ENCODE data around the gene THAP11.
A peak's percentile ranks its signal among the peaks of the same experiment; 100 is the strongest.

The THAP11 gene

GRCh38 chr16:67878846-67879245 lies 36.7 kb downstream of the THAP11 start:
- H3K36me3 Mint-ChIP-seq = peaks cover 24% of the 10 kb centered on the region
- no peak overlapping the region for H3K27ac Mint-ChIP-seq
- no peak overlapping the region for H3K4me3 Mint-ChIP-seq
- DNase-seq (ENCODE audit: low spot score in 2 of 2) (no peak), ATAC-seq (ENCODE audit: low read depth) (no peak)
- peaks cover 17% of the 10 kb centered on the region for H3K4me1 Mint-ChIP-seq
- no peaks in the 10 kb centered on the region for H3K27me3 Mint-ChIP-seq
- H3K9me3 Mint-ChIP-seq = no peaks in the 10 kb centered on the region

GRCh38 chr16:67879462-67879861 lies 37.3 kb downstream of the THAP11 start:
- H3K9me3 Mint-ChIP-seq = no peaks in the 10 kb centered on the region
- no peak overlapping the region for H3K27ac Mint-ChIP-seq
- DNase-seq (ENCODE audit: low spot score in 2 of 2) (no peak), ATAC-seq (ENCODE audit: low read depth) (no peak)
- peaks cover 13% of the 10 kb centered on the region for H3K4me1 Mint-ChIP-seq
- H3K27me3 Mint-ChIP-seq = no peaks in the 10 kb centered on the region
- peaks cover 26% of the 10 kb centered on the region for H3K36me3 Mint-ChIP-seq
- H3K4me3 Mint-ChIP-seq = no peak overlapping the region

- Mint-ChIP-seq H3K4me1 (peaks cover 10% of the 10 kb centered on the region), H3K36me3 (peaks cover 27% of the 10 kb centered on the region), H3K27me3 (no peaks in the 10 kb centered on the region), H3K4me3 (no peak overlapping the region), H3K27ac (no peak overlapping the region), H3K9me3 (no peaks in the 10 kb centered on the region)
- ATAC-seq (ENCODE audit: low read depth) (no peak), DNase-seq (ENCODE audit: low spot score in 2 of 2) (no peak)
Observed at GRCh38 chr16:67879936-67880335, 37.8 kb downstream of the THAP11 start.

GRCh38 chr16:67880584-67880983 lies 38.5 kb downstream of the THAP11 start:
- Mint-ChIP-seq H3K27me3 (no peaks in the 10 kb centered on the region), H3K27ac (no peak overlapping the region), H3K9me3 (no peaks in the 10 kb centered on the region), H3K4me3 (no peak overlapping the region), H3K36me3 (peaks cover 27% of the 10 kb centered on the region), H3K4me1 (peaks cover 4% of the 10 kb centered on the region)
- ATAC-seq (ENCODE audit: low read depth) (no peak), DNase-seq (ENCODE audit: low spot score in 2 of 2) (no peak)

GRCh38 chr16:67881621-67882161 lies 39.6 kb downstream of the THAP11 start:
- Mint-ChIP-seq H3K27me3 (no peaks in the 10 kb centered on the region), H3K36me3 (peaks cover 27% of the 10 kb centered on the region), H3K27ac (no peak overlapping the region), H3K4me3 (no peak overlapping the region), H3K4me1 (no peaks in the 10 kb centered on the region), H3K9me3 (no peaks in the 10 kb centered on the region)
- no peak for DNase-seq (ENCODE audit: low spot score in 2 of 2)
- no peak for ATAC-seq (ENCODE audit: low read depth)

GRCh38 chr16:67882374-67883145 lies 40.4 kb downstream of the THAP11 start:
- ATAC-seq (ENCODE audit: low read depth) (no peak), DNase-seq (ENCODE audit: low spot score in 2 of 2) (no peak)
- Mint-ChIP-seq H3K9me3 (no peaks in the 10 kb centered on the region), H3K4me1 (no peaks in the 10 kb centered on the region), H3K27me3 (no peaks in the 10 kb centered on the region), H3K4me3 (no peak overlapping the region), H3K27ac (no peak overlapping the region), H3K36me3 (peaks cover 24% of the 10 kb centered on the region)

GRCh38 chr16:67883146-67883871 lies 41.2 kb downstream of the THAP11 start:
- Mint-ChIP-seq H3K27ac (no peak overlapping the region), H3K36me3 (peaks cover 24% of the 10 kb centered on the region), H3K4me3 (no peak overlapping the region), H3K9me3 (no peaks in the 10 kb centered on the region), H3K27me3 (no peaks in the 10 kb centered on the region), H3K4me1 (no peaks in the 10 kb centered on the region)
- no peak for DNase-seq (ENCODE audit: low spot score in 2 of 2)
- peak; percentile 7 for ATAC-seq (ENCODE audit: low read depth)

GRCh38 chr16:67883872-67884261 lies 41.7 kb downstream of the THAP11 start:
- Mint-ChIP-seq H3K36me3 (peaks cover 22% of the 10 kb centered on the region), H3K9me3 (no peaks in the 10 kb centered on the region), H3K27ac (no peak overlapping the region), H3K27me3 (no peaks in the 10 kb centered on the region), H3K4me1 (no peaks in the 10 kb centered on the region), H3K4me3 (no peak overlapping the region)
- peak; percentile 77 to 87 for DNase-seq (ENCODE audit: low spot score in 2 of 2)
- peak; percentile 97 for ATAC-seq (ENCODE audit: low read depth)

- DNase-seq (ENCODE audit: low spot score in 2 of 2) (no peak), ATAC-seq (ENCODE audit: low read depth) (no peak)
- Mint-ChIP-seq H3K4me3 (no peak within 1 kb of the TSS), H3K27me3 (no peaks in the 10 kb centered on the region), H3K9me3 (no peaks in the 10 kb centered on the region), H3K36me3 (peaks cover 20% of the 10 kb centered on the region), H3K4me1 (no peaks in the 10 kb centered on the region), H3K27ac (no peak within 1 kb of the TSS)
Observed at GRCh38 chr16:67884684-67885083, 42.6 kb downstream of the THAP11 start, which contains the start of gene NRN1L. Gene NRN1L, plus strand, starts transcription at chr16:67884885. Its CDS starts 19 bp downstream, at chr16:67884904.

- Mint-ChIP-seq H3K27me3 (no peaks in the 10 kb centered on the region), H3K36me3 (peaks cover 15% of the 10 kb centered on the region), H3K4me1 (no peaks in the 10 kb centered on the region), H3K4me3 (no peak overlapping the region), H3K9me3 (no peaks in the 10 kb centered on the region), H3K27ac (no peak overlapping the region)
- no peak for DNase-seq (ENCODE audit: low spot score in 2 of 2)
- no peak for ATAC-seq (ENCODE audit: low read depth)
Observed at GRCh38 chr16:67885545-67885944, 43.4 kb downstream of the THAP11 start.

- ATAC-seq (ENCODE audit: low read depth) = no peak
- no peaks in the 10 kb centered on the region for H3K9me3 Mint-ChIP-seq
- H3K27ac Mint-ChIP-seq = no peak overlapping the region
Observed at GRCh38 chr16:67885976-67886375, 43.9 kb downstream of the THAP11 start.

GRCh38 chr16:67886387-67886786 lies 44.3 kb downstream of the THAP11 start:
- Mint-ChIP-seq H3K27me3 (no peaks in the 10 kb centered on the region), H3K27ac (no peak overlapping the region), H3K36me3 (peaks cover 12% of the 10 kb centered on the region), H3K4me1 (no peaks in the 10 kb centered on the region), H3K4me3 (no peak overlapping the region), H3K9me3 (no peaks in the 10 kb centered on the region)
- ATAC-seq (ENCODE audit: low read depth) (no peak), DNase-seq (ENCODE audit: low spot score in 2 of 2) (no peak)

More at GRCh38 chr16:67885976-67886375, 43.9 kb downstream of the THAP11 start:
- no peak for DNase-seq (ENCODE audit: low spot score in 2 of 2)
- Mint-ChIP-seq H3K36me3 (peaks cover 15% of the 10 kb centered on the region), H3K4me3 (no peak overlapping the region), H3K27me3 (no peaks in the 10 kb centered on the region), H3K4me1 (no peaks in the 10 kb centered on the region)

- ATAC-seq (ENCODE audit: low read depth) = no peak
- no peaks in the 10 kb centered on the region for H3K27me3 Mint-ChIP-seq
- DNase-seq (ENCODE audit: low spot score in 2 of 2) = no peak
- no peak overlapping the region for H3K4me3 Mint-ChIP-seq
- H3K36me3 Mint-ChIP-seq = peaks cover 6% of the 10 kb centered on the region
- no peaks in the 10 kb centered on the region for H3K9me3 Mint-ChIP-seq
- no peak overlapping the region for H3K27ac Mint-ChIP-seq
- peaks cover 3% of the 10 kb centered on the region for H3K4me1 Mint-ChIP-seq
Observed at GRCh38 chr16:67888331-67888730, 46.2 kb downstream of the THAP11 start.

- Mint-ChIP-seq H3K27me3 (no peaks in the 10 kb centered on the region), H3K27ac (peak overlapping the region; percentile 56), H3K4me1 (peaks cover 17% of the 10 kb centered on the region), H3K9me3 (no peaks in the 10 kb centered on the region), H3K4me3 (peak overlapping the region; percentile 97), H3K36me3 (no peaks in the 10 kb centered on the region)
- no peak for DNase-seq (ENCODE audit: low spot score in 2 of 2)
- no peak for ATAC-seq (ENCODE audit: low read depth)
Observed at GRCh38 chr16:67892375-67892774, 50.3 kb downstream of the THAP11 start.
